H1 (cell line): ENCODE results near the gene REC8. TPM values are rescaled to one million over a fixed set of nuclear protein-coding genes. Genes with fewer than 3 reads are reported as not detected.

Experiments used
- JUND ChIP-seq: IDR thresholded peaks from 2 replicates; pipeline ENCODE4 v1.6.1; 2011; ENCODE audit warnings: mild to moderate bottlenecking, improper control_type of control experiment, low read length
- MAFK ChIP-seq: IDR thresholded peaks from 2 replicates; pipeline ENCODE4 v1.6.1; 2012; ENCODE audit warnings: low read depth, mild to moderate bottlenecking, improper control_type of control experiment, low read length
- SAP30 ChIP-seq: fragments of 300-600 bp; sonication (generic); IDR thresholded peaks from 2 replicates; pipeline ENCODE4 v1.7.1; 2012; ENCODE audit warnings: low read length, moderate library complexity, mild to moderate bottlenecking, inconsistent platforms; ENCODE audit not compliant: insufficient read depth, insufficient replicate concordance
- SRF ChIP-seq: IDR thresholded peaks from 2 replicates; pipeline ENCODE4 v1.6.1; 2011; ENCODE audit warnings: mild to moderate bottlenecking, low read depth, low read length, moderate library complexity
- polyA plus RNA-seq, 7 experiments: library from polyadenylated mRNA; depleted of rRNA in 3 of 7; stranded (reverse) in 5 of 7; unstranded in 2 of 7; fragments of >200 nt in 5 of 7; fragments of 200-250 nt in 2 of 7; gene quantifications; 1 replicate in 5 of 7; 2 replicates in 1 of 7; 4 replicates in 1 of 7; pipeline versions ENCODE4 v1.2.1 to v1.2.3, GENCODE V29; 2011 to 2013; ENCODE audit warnings: missing spikeins in 2 of 7, mixed read lengths in 2 of 7
- total RNA-seq: library from RNA; stranded (reverse); fragmentation: NEBNext Ultra II Directional; extraction: Animal tissue kit (Norgen Biotek cat#: 25700); gene quantifications from 2 replicates; pipeline ENCODE4 v1.2.1, GENCODE V29; 2021
- TF ChIP-seq, protein P1 (sequence below): IDR thresholded peaks from 2 replicates; pipeline ENCODE4 v1.6.1; 2012; ENCODE audit warnings: inconsistent platforms

REC8 gene
- total and polyA plus RNA-seq, 2 of the 8 experiments (the other 6 are each of a cell fraction or from before 2014, with no cell fraction given): 9.8 to 28.5 TPM

DNA sequence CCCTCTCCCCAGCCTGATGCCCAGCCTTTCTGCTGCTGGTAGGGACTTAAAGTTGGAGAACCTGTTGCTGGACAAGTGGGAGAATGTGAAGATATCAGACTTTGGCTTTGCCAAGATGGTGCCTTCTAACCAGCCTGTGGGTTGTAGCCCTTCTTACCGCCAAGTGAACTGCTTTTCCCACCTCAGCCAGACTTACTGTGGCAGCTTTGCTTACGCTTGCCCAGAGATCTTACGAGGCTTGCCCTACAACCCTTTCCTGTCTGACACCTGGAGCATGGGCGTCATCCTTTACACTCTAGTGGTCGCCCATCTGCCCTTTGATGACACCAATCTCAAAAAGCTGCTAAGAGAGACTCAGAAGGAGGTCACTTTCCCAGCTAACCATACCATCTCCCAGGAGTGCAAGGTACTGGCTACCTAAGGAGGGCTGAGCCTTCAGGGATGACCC lies 35.2 kb downstream of the REC8 start (continued):
- TF ChIP-seq SRF: no peak
- TF ChIP-seq, protein P1, sequence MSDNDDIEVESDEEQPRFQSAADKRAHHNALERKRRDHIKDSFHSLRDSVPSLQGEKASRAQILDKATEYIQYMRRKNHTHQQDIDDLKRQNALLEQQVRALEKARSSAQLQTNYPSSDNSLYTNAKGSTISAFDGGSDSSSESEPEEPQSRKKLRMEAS: no peak
- no peak for TF ChIP-seq JUND
- TF ChIP-seq SAP30: no peak
- no peak for TF ChIP-seq MAFK
